HG03175 (cell line): ENCODE data around the gene TSC1.
"Not testable (repeated sequence)": the region's sequence is repeated elsewhere in the genome, so short reads cannot be mapped to it uniquely, and the experiment has no call there.

ENCODE experiments used
- ATAC-seq: cut with Tn5 transposase; IDR thresholded peaks from one replicate; pipeline ENCODE4 v1.9.1; 2021; ENCODE audit warnings: mild to moderate bottlenecking, moderate library complexity; ENCODE audit not compliant: unreplicated experiment

Gene TSC1

DNA sequence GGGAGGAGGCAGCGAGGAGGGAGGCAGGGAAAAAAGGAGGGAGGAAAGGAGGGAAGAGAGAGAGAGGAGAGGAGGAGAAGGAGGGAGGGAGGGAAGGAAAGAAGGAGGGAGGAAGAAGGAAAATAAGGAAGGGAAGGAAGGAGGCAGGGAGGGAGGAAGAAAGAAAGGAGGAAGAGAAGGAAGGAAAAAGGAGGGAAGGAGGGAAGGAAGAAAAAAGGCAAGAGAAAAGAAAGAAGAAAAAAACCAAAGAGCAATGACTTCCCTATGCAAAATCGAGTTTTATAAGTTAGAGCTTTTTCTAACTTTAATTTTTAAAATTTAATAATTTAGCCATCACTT lies 33.7 kb upstream of the TSC1 start:
- ATAC-seq: no peak

GRCh38 chr9:132976571-132976970 lies 32.2 kb upstream of the TSC1 start:
- no peak for ATAC-seq

DNA sequence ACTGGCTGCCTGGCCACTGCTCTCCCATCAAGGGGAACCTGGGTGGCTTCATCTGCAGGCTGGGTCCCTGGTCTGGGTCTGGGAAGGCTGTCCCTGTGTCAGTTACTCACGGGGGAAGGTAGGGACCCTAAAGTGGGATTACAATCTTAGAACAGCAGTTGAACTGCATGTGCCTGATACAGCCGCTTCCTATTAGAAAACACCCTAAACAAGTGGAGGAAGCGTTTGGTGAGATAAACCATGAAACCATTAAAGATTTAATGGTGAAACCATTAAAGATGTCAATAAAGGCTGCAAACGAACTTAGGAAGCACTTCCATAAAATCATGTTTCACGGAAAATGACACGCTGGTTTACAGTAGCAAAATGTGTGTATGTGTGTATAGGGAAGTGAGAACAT lies 31.5 kb upstream of the TSC1 start:
- ATAC-seq: no peak

GRCh38 chr9:132973713-132974112 lies 29.3 kb upstream of the TSC1 start:
- ATAC-seq: no peak

DNA sequence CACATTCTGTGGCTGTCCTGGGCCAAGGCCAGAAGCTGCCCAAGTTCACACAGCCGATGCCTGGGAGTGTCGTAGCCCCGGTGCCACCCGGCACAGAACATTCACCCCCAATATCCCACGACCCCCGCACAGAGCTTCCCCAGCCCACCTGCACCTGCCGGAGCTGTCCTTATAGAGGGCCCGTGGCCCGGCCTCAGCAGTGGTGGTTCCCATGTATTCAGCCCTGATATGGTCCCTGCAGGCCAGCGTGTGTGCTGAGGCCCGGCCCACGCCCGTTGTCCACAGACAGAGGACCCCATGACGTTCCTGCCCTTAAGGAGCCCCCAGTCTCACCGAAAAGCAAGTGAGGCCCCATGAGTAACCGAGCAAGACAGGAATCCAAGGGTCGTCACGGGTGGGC lies 28.8 kb upstream of the TSC1 start:
- ATAC-seq: no peak

- ATAC-seq: no peak
Observed at GRCh38 chr9:132970324-132971062, 26.1 kb upstream of the TSC1 start.

DNA sequence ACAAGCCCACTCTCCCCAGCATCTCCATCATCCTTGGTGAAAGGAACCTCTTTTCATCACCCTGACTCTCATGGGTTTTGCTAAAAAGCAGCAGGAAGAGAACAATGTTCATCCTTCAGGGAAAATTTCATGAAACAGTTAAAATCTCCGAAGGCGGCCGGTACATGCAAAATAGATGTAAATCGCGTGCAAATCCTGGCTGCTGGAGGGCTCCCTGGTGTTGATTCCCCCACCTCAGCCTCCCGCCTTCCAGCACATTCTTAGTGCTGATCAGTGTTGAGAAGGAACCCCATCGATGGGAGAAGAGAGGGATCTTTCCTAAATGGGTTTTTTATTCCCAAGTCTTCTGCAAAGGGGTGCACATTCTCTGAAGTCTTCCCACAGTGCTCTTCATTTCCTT lies 25.4 kb upstream of the TSC1 start:
- ATAC-seq: no peak

DNA sequence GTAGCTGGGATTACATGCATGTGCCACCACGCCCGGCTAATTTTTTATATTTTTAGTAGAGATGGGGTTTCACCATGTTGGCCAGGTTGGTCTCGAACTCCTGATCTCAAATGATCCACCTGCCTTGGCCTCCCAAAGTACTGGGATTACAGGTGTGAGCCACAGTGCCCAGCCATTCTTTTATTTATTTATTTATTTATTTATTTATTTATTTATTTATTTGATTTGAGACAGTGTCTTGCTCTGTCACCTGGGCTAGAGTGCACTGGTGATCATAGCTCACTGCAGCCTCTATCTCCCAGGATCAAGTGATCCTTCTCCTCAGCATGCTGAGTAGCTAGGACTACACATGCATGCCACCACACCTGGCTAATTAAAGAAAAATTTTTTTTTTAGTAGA lies 23.5 kb upstream of the TSC1 start:
- not testable (repeated sequence) for ATAC-seq

DNA sequence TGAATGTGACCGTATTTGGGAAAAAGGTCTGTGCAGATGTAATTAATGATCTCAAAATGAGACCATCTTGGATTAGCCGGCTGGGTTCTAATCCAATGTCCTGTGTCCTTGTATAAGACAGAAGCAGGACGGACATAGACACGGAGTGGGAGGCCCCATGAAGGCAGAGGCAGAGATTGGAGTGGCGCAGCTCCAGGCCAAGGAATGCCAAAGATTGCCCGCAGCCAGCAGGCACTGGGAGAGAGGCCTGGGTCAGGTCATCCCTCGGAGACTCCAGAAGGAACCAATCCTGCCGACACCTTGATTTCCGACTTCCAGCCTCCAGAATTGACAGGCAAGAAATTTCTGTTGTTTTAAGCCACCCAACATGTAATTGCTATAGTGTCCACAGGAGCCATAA lies 21.1 kb upstream of the TSC1 start:
- no peak for ATAC-seq

DNA sequence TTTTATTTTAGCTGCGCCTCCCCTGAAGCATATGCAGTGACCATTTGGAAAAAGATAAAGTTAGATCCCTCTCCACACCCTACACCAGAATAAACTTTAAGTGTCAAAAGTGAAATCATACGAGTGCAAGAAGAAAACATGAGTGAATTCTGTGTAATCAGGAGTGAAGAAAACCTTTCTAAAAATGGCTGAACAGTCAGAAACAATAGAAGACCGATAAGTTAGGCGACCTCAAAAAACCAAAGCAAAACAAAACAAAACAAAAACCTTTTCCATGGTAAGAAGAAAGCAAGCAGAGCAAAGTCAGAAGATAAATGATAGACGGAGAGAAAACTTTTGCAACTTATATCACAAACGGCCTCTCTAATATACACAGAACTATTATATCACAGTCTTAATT lies 16.6 kb upstream of the TSC1 start:
- ATAC-seq: no peak

- no peak for ATAC-seq
Observed at GRCh38 chr9:132957805-132958204, 13.4 kb upstream of the TSC1 start.

- no peak for ATAC-seq
Observed at GRCh38 chr9:132955768-132956167, 11.4 kb upstream of the TSC1 start.

- no peak for ATAC-seq
Observed at GRCh38 chr9:132955123-132955522, 10.7 kb upstream of the TSC1 start.

- ATAC-seq: no peak
Observed at GRCh38 chr9:132949709-132950108, 5.3 kb upstream of the TSC1 start.

- no peak for ATAC-seq
Observed at GRCh38 chr9:132948482-132949050, 4.2 kb upstream of the TSC1 start.

DNA sequence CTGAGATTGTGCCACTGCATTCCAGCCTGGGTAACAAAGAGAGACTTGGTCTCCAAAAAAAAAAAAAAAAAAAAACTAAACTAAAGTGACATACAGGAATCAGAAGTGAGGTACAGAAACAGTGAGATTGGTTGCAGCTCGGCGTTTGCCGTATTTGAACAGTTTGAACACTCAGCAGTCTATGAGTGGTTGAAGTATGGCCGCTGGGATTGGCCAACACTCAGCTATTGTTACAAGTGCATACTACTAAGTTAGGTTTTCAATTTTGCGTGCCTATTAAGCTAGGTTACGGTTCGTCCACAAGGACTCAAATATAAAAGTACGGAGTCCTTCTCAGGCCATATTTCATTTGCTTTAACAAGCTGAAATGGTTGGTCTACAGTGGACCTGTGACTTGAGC lies 3.3 kb upstream of the TSC1 start:
- no peak for ATAC-seq

DNA sequence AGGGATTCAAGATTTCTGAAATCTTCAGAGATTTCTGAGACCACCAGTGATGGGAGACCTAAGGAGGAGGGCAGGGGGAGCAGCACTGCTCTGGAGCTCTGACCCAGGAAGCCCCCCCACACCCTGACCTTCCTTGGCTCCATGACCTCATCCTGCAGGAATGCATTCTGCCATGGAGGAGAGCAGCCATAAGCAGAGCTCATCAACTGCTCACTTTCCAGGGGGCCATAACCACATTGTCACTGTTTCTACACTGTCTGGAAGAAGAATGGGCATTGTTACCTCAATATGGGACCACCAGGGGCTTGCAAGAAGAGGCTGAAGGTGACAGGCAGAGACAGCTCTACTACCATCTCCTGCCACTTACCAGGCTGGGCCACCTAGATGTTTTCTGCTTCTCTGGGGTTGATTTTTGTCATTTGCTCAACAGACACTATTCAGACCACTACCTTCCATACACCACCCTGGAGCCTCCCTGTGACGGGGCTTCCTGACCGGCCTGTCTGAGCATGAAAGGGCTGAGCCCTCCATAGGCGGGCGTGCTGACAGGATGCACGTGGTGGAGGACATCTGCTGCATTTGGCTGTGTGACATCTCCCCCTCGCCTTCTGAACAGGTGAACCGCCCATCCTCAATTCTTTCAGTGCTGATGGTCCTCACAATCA lies 2.3 kb upstream of the TSC1 start:
- ATAC-seq: no peak

- ATAC-seq: no peak
Observed at GRCh38 chr9:132946211-132946610, 1.8 kb upstream of the TSC1 start.

DNA sequence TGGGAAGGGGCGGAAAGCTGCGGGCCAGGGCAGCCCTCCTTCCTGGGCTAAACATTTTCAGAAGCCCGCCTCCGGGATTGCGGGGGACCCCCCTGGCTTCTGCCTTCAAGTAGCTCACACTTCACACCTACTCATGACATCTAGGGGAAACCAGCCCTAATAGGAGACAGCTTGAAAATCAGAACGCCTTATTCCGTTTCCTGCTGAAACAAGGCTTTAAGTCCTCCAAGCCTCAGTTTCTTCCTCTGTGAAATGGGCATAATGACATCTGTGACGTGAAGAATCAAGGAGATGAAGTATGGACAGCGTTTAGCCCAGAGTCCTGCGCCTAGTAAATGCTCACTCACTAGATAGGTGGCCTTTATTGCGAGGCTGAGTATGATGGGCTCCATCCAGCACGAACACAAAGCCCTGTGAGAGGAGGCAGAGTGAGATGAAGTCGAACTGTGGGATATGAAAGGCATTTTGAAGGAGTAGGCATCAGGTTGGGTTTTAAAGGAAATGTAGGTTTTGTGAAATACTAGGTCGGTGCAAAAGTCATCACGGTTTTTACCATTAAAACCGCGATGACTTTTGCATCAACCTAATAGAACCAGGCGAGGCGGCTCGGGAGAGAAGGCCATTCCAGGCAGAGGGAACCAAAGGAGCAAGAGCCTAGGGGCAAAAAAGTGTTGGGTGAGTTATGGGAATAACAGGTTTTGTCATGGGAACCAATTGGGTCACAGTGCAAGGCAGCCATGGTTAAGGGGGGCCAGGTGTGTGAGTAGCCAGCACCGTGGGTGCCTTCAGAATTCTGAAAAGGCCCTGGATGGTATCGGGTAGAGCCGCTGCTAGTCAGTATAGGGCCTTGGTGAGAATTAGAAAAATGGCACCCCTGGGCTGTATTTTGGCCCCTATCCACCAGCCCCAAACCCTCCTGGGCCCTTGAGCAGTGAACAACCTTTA lies 1.0 kb upstream of the TSC1 start:
- no peak for ATAC-seq

- peak; percentile 2 for ATAC-seq
Observed at GRCh38 chr9:132943651-132944293, 644 bp downstream of the TSC1 start.
